ENCODE measurements around the gene PDGFA. TPM values are rescaled to one million over a fixed set of nuclear protein-coding genes. Genes with fewer than 3 reads are reported as not detected.

Gene PDGFA
- total and polyA plus RNA-seq, 5 donors from 2014 or later, result 2.9 TPM; not detected in 4

GRCh38 chr7:463817-464453 is 55.7 kb downstream of the PDGFA start:
- DNase-seq (no peak), ATAC-seq (ENCODE audit: low read depth in 2 of 2) (no peak)
- Histone ChIP-seq H3K27me3 (ENCODE audit: control insufficient read depth, insufficient read depth, low read length) (no peaks in the 10 kb centered on the region), H3K4me3 (ENCODE audit: low read depth, low read length) (no peak overlapping the region), H3K4me1 (ENCODE audit: control insufficient read depth, insufficient read depth, low read length, poor library complexity, severe bottlenecking) (no peaks in the 10 kb centered on the region), H3K36me3 (ENCODE audit: control insufficient read depth, insufficient read depth, low read length) (no peaks in the 10 kb centered on the region), H3K27ac (ENCODE audit: insufficient read depth, low read length, poor library complexity, severe bottlenecking) (no peak overlapping the region), H3K9me3 (ENCODE audit: control insufficient read depth in 2 of 2, low read length in 2 of 2) (no peaks in the 10 kb centered on the region)
- Mint-ChIP-seq H3K4me1 (no peaks in the 10 kb centered on the region), H3K36me3 (no peaks in the 10 kb centered on the region), H3K4me3 (no peak overlapping the region), H3K9me3 (peaks cover 0 to 9% (median 2%) of the 10 kb centered on the region in 7 donors), H3K27me3 (no peaks in the 10 kb centered on the region), H3K27ac (peak overlapping the region in 1 of 3 donors; percentile 80)

- Histone ChIP-seq H3K4me1 (ENCODE audit: control insufficient read depth, insufficient read depth, low read length, poor library complexity, severe bottlenecking) (no peaks in the 10 kb centered on the region), H3K9me3 (ENCODE audit: control insufficient read depth in 2 of 2, low read length in 2 of 2) (no peaks in the 10 kb centered on the region), H3K27me3 (ENCODE audit: control insufficient read depth, insufficient read depth, low read length) (no peaks in the 10 kb centered on the region), H3K4me3 (ENCODE audit: low read depth, low read length) (no peak overlapping the region), H3K27ac (ENCODE audit: insufficient read depth, low read length, poor library complexity, severe bottlenecking) (no peak overlapping the region), H3K36me3 (ENCODE audit: control insufficient read depth, insufficient read depth, low read length) (no peaks in the 10 kb centered on the region)
- ATAC-seq (ENCODE audit: low read depth in 2 of 2) (no peak), DNase-seq (no peak)
- H3K36me3 Mint-ChIP-seq, result no peaks in the 10 kb centered on the region
- H3K4me3 Mint-ChIP-seq, result no peak overlapping the region
- H3K27ac Mint-ChIP-seq, result no peak overlapping the region
- H3K27me3 Mint-ChIP-seq, result no peaks in the 10 kb centered on the region
- H3K9me3 Mint-ChIP-seq, result peaks cover 0 to 9% (median 2%) of the 10 kb centered on the region in 7 donors
- no peaks in the 10 kb centered on the region for H3K4me1 Mint-ChIP-seq
Measured at GRCh38 chr7:463362-463781, 56.3 kb downstream of the PDGFA start.

- no peaks in the 10 kb centered on the region for H3K36me3 ChIP-seq (ENCODE audit: control insufficient read depth, insufficient read depth, low read length)
- no peak overlapping the region for H3K4me3 Mint-ChIP-seq
- ATAC-seq (ENCODE audit: low read depth in 2 of 2) (no peak), DNase-seq (no peak)
- H3K27ac Mint-ChIP-seq, result no peak overlapping the region
- H3K27ac ChIP-seq (ENCODE audit: insufficient read depth, low read length, poor library complexity, severe bottlenecking), result no peak overlapping the region
- H3K4me3 ChIP-seq (ENCODE audit: low read depth, low read length), result no peak overlapping the region
- no peaks in the 10 kb centered on the region for H3K36me3 Mint-ChIP-seq
- H3K4me1 ChIP-seq (ENCODE audit: control insufficient read depth, insufficient read depth, low read length, poor library complexity, severe bottlenecking), result no peaks in the 10 kb centered on the region
- no peaks in the 10 kb centered on the region for H3K9me3 ChIP-seq (ENCODE audit: control insufficient read depth in 2 of 2, low read length in 2 of 2)
- H3K4me1 Mint-ChIP-seq, result no peaks in the 10 kb centered on the region
- H3K9me3 Mint-ChIP-seq, result peaks cover 0 to 3% (median 0%) of the 10 kb centered on the region in 7 donors
- no peaks in the 10 kb centered on the region for H3K27me3 ChIP-seq (ENCODE audit: control insufficient read depth, insufficient read depth, low read length)
- no peaks in the 10 kb centered on the region for H3K27me3 Mint-ChIP-seq
Measured at GRCh38 chr7:462173-463103, 57.2 kb downstream of the PDGFA start.

- Histone ChIP-seq H3K4me1 (ENCODE audit: control insufficient read depth, insufficient read depth, low read length, poor library complexity, severe bottlenecking) (no peaks in the 10 kb centered on the region), H3K27ac (ENCODE audit: insufficient read depth, low read length, poor library complexity, severe bottlenecking) (no peak overlapping the region), H3K4me3 (ENCODE audit: low read depth, low read length) (no peak overlapping the region), H3K36me3 (ENCODE audit: control insufficient read depth, insufficient read depth, low read length) (no peaks in the 10 kb centered on the region), H3K27me3 (ENCODE audit: control insufficient read depth, insufficient read depth, low read length) (no peaks in the 10 kb centered on the region), H3K9me3 (ENCODE audit: control insufficient read depth in 2 of 2, low read length in 2 of 2) (no peaks in the 10 kb centered on the region)
- H3K36me3 Mint-ChIP-seq, result no peaks in the 10 kb centered on the region
- no peaks in the 10 kb centered on the region for H3K4me1 Mint-ChIP-seq
- no peak for DNase-seq
- ATAC-seq (ENCODE audit: low read depth in 2 of 2), result no peak
- no peak overlapping the region for H3K27ac Mint-ChIP-seq
- H3K4me3 Mint-ChIP-seq, result peak overlapping the region in 1 of 4 donors; percentile 47
- no peaks in the 10 kb centered on the region for H3K27me3 Mint-ChIP-seq
- H3K9me3 Mint-ChIP-seq, result no peaks in the 10 kb centered on the region
Measured at GRCh38 chr7:461453-462172, 58.0 kb downstream of the PDGFA start.

GRCh38 chr7:461117-461452 is 58.6 kb downstream of the PDGFA start:
- ATAC-seq (ENCODE audit: low read depth in 2 of 2) (no peak), DNase-seq (no peak)
- Histone ChIP-seq H3K4me3 (ENCODE audit: low read depth, low read length) (no peak overlapping the region), H3K27me3 (ENCODE audit: control insufficient read depth, insufficient read depth, low read length) (no peaks in the 10 kb centered on the region), H3K4me1 (ENCODE audit: control insufficient read depth, insufficient read depth, low read length, poor library complexity, severe bottlenecking) (no peaks in the 10 kb centered on the region), H3K36me3 (ENCODE audit: control insufficient read depth, insufficient read depth, low read length) (no peaks in the 10 kb centered on the region), H3K27ac (ENCODE audit: insufficient read depth, low read length, poor library complexity, severe bottlenecking) (no peak overlapping the region), H3K9me3 (ENCODE audit: control insufficient read depth in 2 of 2, low read length in 2 of 2) (no peaks in the 10 kb centered on the region)
- H3K27ac Mint-ChIP-seq, result no peak overlapping the region
- no peak overlapping the region for H3K4me3 Mint-ChIP-seq
- H3K9me3 Mint-ChIP-seq, result no peaks in the 10 kb centered on the region
- H3K4me1 Mint-ChIP-seq, result no peaks in the 10 kb centered on the region
- no peaks in the 10 kb centered on the region for H3K36me3 Mint-ChIP-seq
- H3K27me3 Mint-ChIP-seq, result no peaks in the 10 kb centered on the region

GRCh38 chr7:460374-461116 is 59.1 kb downstream of the PDGFA start:
- H3K27me3 Mint-ChIP-seq, result no peaks in the 10 kb centered on the region
- no peak overlapping the region for H3K27ac Mint-ChIP-seq
- Histone ChIP-seq H3K36me3 (ENCODE audit: control insufficient read depth, insufficient read depth, low read length) (no peaks in the 10 kb centered on the region), H3K27me3 (ENCODE audit: control insufficient read depth, insufficient read depth, low read length) (no peaks in the 10 kb centered on the region), H3K4me1 (ENCODE audit: control insufficient read depth, insufficient read depth, low read length, poor library complexity, severe bottlenecking) (no peaks in the 10 kb centered on the region), H3K4me3 (ENCODE audit: low read depth, low read length) (no peak overlapping the region), H3K27ac (ENCODE audit: insufficient read depth, low read length, poor library complexity, severe bottlenecking) (no peak overlapping the region), H3K9me3 (ENCODE audit: control insufficient read depth in 2 of 2, low read length in 2 of 2) (no peaks in the 10 kb centered on the region)
- ATAC-seq (ENCODE audit: low read depth in 2 of 2), result no peak
- H3K4me1 Mint-ChIP-seq, result no peaks in the 10 kb centered on the region
- H3K9me3 Mint-ChIP-seq, result no peaks in the 10 kb centered on the region
- H3K4me3 Mint-ChIP-seq, result no peak overlapping the region
- H3K36me3 Mint-ChIP-seq, result no peaks in the 10 kb centered on the region
- DNase-seq, result no peak

GRCh38 chr7:459584-460373 is 59.9 kb downstream of the PDGFA start:
- Mint-ChIP-seq H3K4me1 (no peaks in the 10 kb centered on the region), H3K27ac (no peak overlapping the region), H3K4me3 (no peak overlapping the region), H3K27me3 (no peaks in the 10 kb centered on the region), H3K9me3 (no peaks in the 10 kb centered on the region), H3K36me3 (no peaks in the 10 kb centered on the region)
- no peak overlapping the region for H3K4me3 ChIP-seq (ENCODE audit: low read depth, low read length)
- DNase-seq, result no peak
- H3K9me3 ChIP-seq (ENCODE audit: control insufficient read depth in 2 of 2, low read length in 2 of 2), result no peaks in the 10 kb centered on the region
- no peaks in the 10 kb centered on the region for H3K4me1 ChIP-seq (ENCODE audit: control insufficient read depth, insufficient read depth, low read length, poor library complexity, severe bottlenecking)
- ATAC-seq (ENCODE audit: low read depth in 2 of 2), result no peak
- no peak overlapping the region for H3K27ac ChIP-seq (ENCODE audit: insufficient read depth, low read length, poor library complexity, severe bottlenecking)
- no peaks in the 10 kb centered on the region for H3K27me3 ChIP-seq (ENCODE audit: control insufficient read depth, insufficient read depth, low read length)
- H3K36me3 ChIP-seq (ENCODE audit: control insufficient read depth, insufficient read depth, low read length), result no peaks in the 10 kb centered on the region

Measured in CD4-positive, CD25-positive, alpha-beta regulatory T cell (primary cell).